GM10266 (cell line): ENCODE results near the gene TNIP3.
A peak's percentile ranks its signal among the peaks of the same experiment; 100 is the strongest.

Source experiments
- DNase-seq: peaks from one replicate; pipeline ENCODE4 v3.0.0; 2012; ENCODE audit errors: extremely low spot score
- TF ChIP-seq, protein P1 (sequence below): IDR thresholded peaks from 2 replicates; pipeline ENCODE4 v1.5.1; 2012; ENCODE audit warnings: mild to moderate bottlenecking, low read depth; ENCODE audit not compliant: control insufficient read depth, insufficient read depth; ENCODE audit errors: missing control alignments

The TNIP3 gene

DNA sequence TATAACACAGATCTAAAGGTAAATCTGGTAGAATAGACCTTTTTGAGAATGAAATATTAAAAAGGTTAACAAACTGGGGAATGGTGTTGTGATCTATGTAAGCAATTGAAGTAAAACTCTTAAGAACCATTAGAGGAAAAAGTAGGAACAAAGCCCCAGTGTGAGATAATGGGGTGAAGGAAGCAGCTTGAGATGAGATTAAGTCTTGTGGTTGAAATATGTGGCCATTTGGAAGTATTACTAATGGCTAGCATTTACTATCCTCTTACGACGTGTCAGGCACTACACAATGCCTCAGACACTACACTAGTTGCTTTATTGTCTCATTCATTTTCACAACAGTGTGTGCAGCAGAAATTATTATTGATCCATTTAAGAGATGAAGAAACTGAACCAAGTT, 65.9 kb downstream of the TNIP3 start:
- no peak for DNase-seq
- TF ChIP-seq, protein P1, sequence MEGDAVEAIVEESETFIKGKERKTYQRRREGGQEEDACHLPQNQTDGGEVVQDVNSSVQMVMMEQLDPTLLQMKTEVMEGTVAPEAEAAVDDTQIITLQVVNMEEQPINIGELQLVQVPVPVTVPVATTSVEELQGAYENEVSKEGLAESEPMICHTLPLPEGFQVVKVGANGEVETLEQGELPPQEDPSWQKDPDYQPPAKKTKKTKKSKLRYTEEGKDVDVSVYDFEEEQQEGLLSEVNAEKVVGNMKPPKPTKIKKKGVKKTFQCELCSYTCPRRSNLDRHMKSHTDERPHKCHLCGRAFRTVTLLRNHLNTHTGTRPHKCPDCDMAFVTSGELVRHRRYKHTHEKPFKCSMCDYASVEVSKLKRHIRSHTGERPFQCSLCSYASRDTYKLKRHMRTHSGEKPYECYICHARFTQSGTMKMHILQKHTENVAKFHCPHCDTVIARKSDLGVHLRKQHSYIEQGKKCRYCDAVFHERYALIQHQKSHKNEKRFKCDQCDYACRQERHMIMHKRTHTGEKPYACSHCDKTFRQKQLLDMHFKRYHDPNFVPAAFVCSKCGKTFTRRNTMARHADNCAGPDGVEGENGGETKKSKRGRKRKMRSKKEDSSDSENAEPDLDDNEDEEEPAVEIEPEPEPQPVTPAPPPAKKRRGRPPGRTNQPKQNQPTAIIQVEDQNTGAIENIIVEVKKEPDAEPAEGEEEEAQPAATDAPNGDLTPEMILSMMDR, result no peak

DNA sequence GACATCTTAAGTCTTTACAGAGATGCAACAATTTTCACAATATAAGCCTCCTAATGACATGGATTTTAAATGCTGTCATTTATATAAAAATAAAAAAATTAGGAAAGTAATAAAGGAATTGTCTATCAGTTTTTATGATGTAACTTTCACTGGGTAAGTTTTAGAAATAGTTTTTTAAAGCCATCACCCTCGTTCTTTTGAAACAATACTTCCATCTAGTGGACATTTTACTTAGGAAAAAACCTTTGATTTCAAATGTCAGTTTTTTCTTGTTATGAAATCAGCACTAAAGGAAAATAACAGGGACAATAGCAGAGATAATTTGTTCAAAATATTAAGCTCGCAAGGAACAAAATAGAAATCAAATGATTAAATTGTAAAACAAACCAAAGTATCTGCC, 67.5 kb downstream of the TNIP3 start:
- no peak for DNase-seq
- TF ChIP-seq, protein P1, result peak; percentile 25

DNA sequence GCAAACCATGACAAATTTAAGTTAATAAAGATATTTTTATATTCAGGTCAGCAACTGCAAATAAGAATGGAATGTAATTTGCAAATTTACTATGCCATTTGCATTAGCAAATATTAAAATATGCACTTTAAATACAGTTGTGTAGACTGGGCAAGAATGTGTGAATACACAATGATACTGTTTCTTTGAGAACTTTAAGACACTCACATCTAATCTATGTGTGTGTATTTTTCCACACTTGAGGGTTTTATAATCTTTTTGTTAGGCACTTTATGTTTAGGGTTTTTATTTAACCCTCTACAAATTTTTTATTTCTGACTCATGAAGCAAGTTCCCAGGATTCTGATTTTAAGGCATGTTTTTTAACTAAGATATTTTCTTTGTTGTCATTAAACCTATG, 67.9 kb downstream of the TNIP3 start:
- no peak for DNase-seq

DNA sequence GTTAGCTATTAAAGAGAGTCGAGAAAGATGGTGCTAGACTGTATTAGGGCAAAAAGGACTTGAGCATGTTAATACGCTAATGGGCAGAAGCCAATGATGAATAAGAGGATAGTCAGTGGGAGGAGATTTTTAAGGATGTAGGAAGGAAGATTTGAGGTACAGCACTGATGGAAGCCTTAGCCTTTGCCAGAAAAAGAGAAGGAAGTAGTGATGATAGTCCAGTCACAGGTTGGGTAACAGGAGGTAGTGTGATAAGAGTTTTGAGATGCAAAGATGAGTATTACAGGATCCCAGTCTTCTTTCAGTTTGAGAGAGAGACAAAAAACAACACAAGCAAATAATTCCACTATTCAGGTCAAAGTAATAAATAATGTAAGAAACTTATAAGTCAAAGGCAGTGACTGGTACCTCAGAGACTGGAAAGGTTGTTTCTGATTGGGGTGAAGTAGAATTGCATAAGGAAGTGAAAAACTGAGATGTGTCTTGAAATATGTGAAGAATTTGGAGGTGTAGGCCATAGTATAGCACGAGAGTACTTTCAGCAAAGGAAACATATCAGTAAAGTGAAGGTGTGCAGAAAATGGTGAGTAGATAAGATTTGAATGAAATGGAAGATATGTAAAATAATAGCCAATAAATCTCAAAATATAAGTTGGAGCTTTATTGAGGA, 69.7 kb downstream of the TNIP3 start:
- no peak for DNase-seq
- TF ChIP-seq, protein P1, result no peak

More for the DNA sequence above, 67.9 kb downstream of the TNIP3 start:
- TF ChIP-seq, protein P1, result no peak

DNA sequence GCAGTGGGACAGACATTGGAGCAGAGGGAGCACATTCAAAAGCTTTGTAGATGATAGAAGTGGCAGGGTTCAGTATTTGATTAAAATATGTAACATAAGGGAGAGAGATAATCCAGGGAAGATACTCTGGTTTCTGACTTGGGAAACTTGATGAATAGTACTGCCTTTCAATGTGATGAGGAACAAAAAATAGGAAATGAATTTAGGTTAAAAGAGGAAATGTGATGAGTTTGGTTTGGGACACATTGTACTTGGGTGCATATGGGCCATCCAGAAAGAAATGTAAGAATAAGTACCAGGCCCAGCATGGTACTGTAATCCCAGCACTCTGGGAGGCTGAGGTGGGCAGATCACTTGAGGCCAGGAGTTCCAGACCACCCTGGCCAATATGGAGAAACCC, 70.9 kb downstream of the TNIP3 start:
- TF ChIP-seq, protein P1, result no peak
- no peak for DNase-seq

DNA sequence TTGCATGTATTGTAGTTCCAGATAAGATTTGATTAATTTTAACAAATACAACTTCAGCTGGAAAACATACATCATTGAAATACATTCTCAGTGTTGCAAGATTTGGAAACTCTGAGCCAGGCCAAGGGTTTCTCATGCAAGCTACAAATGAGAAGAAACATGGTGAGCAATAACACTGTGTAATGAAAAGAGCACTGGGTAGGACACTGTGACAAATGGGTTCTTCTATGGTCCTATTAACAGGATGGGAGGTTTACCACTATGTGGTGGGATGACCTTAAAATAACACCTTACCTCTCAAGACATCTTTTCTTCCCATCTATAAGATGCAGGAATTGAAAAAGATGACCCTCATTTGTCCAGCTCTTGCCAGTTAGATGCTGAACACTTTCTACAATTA, 72.2 kb downstream of the TNIP3 start:
- TF ChIP-seq, protein P1, result no peak
- DNase-seq, result no peak

DNA sequence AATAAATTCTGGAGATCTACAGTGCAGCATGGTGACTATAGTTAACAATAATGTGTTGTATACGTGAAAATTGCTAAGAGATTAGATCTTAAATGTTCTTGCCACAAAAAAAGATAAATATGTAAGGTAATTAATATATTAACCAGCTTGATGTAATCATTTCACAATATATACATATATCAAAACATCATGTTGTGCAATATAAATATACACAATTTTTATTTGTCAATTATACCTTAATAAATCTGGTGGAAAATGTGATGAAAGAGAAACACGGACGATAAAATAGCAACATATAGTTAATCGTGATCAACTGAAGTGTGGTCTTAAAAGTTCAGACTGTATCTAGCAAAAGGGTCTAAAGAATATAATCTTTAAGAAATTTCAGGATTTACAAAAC, 75.3 kb downstream of the TNIP3 start:
- TF ChIP-seq, protein P1, result no peak
- DNase-seq, result no peak
